ENCODE measurements around the gene STK24. TPM values are rescaled to one million over a fixed set of nuclear protein-coding genes. Genes with fewer than 3 reads are reported as not detected.

The STK24 gene
- total RNA-seq, 1 donor from 2014 or later = 190 TPM

DNA sequence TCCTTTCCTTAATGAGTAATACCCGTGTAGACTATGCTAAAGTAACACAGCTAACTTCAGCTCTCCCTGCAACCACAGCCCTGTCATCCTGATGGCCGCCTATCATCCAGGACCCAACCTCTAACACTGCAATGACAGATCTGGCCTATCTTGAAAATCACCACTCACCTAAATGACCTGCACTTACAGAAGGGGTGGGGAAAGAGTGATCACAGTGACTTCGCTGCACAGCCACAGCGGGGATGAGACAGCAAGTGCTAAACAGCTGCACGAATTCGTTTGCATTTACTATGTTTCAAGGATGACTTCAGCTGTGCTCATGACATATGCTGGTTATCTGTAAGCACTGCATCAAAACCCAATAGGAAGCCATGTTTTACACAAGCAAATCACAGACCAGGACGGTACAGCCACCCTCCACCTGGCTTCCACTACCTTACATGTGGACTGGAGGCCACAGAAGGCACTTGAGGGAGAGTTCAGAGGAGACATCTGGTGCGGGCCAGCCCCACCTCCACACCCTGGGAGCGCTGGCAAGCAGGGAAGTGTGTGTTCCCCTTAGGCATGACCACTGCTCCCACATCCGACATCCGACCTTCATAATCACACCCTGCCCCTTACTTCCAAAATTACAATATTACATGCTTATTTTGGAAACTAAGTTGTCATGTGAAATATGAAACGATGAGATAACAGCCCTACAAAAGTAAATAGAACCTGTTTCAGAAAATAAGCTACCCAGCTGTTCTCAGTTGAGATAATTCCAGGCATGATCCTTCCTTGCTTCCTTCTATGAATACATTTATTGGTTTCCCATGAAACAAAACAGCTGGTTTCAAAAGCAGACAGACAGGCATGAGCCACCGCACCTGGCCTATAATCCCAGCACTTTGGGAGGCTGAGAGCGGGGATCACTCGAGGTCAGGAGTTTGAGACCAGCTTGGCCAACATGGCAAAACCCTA, 95.7 kb downstream of the STK24 start:
- H3K4me3 ChIP-seq (ENCODE audit: low read depth, low read length) = no peak overlapping the region
- no peak for DNase-seq (ENCODE audit: low read depth)
- no peak for TF ChIP-seq CTCF (IDR thresholded peaks at IDR 0.05; ENCODE audit: insufficient read depth, low read length, poor library complexity, severe bottlenecking)
- H3K36me3 ChIP-seq (ENCODE audit: control insufficient read depth, insufficient read depth, low read length) = no peaks in the 10 kb centered on the region
- no peaks in the 10 kb centered on the region for H3K27me3 ChIP-seq (ENCODE audit: control insufficient read depth, insufficient read depth, low read length)

DNA sequence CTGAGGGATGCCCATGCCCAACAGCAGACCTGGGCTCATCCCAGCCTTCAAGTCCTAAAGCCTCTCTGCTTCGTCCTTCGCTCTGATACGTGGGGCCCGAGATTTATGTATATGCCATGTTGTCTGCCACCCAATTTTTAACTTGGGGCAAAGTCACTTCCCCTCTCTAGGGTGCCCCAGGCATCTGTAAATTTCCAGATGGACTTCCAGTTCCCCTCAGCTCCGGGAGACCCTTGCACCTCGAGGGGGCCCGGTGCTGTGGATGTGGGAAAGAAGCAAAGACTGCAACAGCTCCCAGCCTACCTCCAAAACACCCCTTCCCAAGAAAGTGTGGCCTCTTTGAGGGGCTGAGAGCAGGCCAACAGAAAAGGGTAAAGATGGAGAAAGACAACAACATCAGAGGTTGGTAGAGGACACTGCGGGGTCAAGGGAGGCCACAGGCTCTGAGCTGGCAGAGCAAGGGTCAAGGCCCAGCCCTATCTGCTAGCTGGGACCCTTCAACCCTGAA, 97.4 kb downstream of the STK24 start:
- Histone ChIP-seq H3K27me3 (ENCODE audit: control insufficient read depth, insufficient read depth, low read length) (no peaks in the 10 kb centered on the region), H3K36me3 (ENCODE audit: control insufficient read depth, insufficient read depth, low read length) (no peaks in the 10 kb centered on the region), H3K4me3 (ENCODE audit: low read depth, low read length) (no peak overlapping the region)
- TF ChIP-seq CTCF (IDR thresholded peaks at IDR 0.05; ENCODE audit: insufficient read depth, low read length, poor library complexity, severe bottlenecking) = no peak
- DNase-seq (ENCODE audit: low read depth) = no peak

DNA sequence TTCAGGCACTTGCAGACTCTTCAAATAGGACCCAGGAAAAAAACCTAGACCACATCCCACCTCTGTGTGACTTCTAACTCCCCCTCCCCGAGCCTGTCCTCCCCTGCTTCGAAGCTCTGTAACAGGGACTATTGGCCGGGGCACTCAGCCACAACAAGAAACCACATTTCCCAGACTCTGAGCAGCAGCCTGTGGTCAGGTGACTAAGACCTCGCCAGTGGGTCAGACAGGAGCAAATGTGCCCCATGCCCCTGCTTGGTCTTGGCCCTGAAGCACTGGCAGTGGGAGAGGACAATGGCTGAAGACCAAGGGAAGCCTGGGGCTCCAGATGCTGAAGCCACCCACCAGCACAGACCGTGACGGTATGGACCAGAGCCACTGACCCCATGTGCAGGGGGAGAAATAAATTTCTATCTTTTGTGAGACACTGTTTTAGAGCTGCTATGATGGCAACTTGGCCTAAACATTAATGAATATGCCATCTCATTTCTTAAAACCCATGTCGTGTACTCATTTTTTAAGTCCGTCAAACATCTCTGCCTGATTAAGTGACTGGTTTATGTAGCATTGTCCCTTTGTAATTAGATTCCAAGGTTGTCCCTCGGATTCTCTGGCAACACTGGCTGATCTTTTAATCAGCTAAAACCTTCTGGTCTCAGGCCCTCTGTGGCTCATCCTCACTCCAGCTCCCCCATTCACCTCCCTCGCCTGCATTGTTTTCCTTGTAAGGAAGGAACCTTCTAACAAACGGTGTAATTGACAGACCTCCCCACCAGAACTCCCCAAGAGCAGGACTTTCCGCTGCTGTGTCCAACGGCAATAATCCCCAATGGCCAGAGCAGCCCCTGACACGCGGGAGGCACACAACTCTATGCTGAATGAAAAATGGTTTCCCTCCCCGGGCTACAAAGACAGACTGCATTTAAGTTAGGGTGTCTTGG, 98.4 kb downstream of the STK24 start:
- Histone ChIP-seq H3K36me3 (ENCODE audit: control insufficient read depth, insufficient read depth, low read length) (no peaks in the 10 kb centered on the region), H3K4me3 (ENCODE audit: low read depth, low read length) (no peak overlapping the region), H3K27me3 (ENCODE audit: control insufficient read depth, insufficient read depth, low read length) (no peaks in the 10 kb centered on the region)
- no peak for TF ChIP-seq CTCF (IDR thresholded peaks at IDR 0.05; ENCODE audit: insufficient read depth, low read length, poor library complexity, severe bottlenecking)
- peak; percentile 86 for DNase-seq (ENCODE audit: low read depth)

DNA sequence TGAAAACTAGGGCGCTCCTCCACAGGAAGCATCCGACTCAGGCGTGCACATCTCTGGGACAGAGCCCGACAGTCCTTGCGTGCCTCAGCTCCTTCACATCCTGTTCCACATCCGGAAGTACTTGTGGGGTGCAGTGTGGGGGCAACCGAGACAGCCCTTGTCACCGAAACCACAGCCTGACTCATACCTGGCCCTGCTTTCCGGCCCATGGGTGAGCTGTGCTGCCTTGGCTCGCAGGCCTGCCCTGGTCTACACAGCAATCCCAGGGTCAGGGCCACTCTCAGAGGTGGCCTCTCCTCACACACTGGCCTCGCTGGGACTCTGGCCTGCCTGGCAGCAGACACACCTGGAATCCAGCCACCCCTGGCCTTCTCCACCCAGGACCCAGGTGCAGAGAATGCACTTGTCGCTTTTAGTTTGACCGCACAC, 100.4 kb downstream of the STK24 start:
- Histone ChIP-seq H3K36me3 (ENCODE audit: control insufficient read depth, insufficient read depth, low read length) (peaks cover 3% of the 10 kb centered on the region), H3K27me3 (ENCODE audit: control insufficient read depth, insufficient read depth, low read length) (no peaks in the 10 kb centered on the region), H3K4me3 (ENCODE audit: low read depth, low read length) (no peak overlapping the region)
- no peak for TF ChIP-seq CTCF (IDR thresholded peaks at IDR 0.05; ENCODE audit: insufficient read depth, low read length, poor library complexity, severe bottlenecking)
- peak; percentile 79 for DNase-seq (ENCODE audit: low read depth)

DNA sequence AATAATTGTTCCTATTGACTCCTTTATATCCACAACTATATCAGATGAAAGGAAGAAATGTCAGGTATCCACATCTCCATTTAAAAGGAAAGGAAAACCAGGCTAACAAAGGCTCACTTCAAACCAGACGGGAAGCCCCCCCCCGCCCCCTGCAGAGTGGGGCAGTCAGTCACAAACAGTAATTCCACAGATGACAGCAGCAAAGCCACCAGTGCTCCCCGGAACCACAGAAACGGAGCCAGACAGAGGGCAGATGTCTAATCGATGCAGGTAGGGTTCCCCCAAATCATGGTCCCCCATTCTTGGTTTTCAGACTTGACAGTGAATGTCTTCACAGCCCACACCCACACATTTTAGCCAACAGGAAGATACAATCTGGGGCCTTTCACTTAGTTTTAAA, 100.8 kb downstream of the STK24 start:
- H3K4me3 ChIP-seq (ENCODE audit: low read depth, low read length) = no peak overlapping the region
- no peaks in the 10 kb centered on the region for H3K27me3 ChIP-seq (ENCODE audit: control insufficient read depth, insufficient read depth, low read length)
- no peak for DNase-seq (ENCODE audit: low read depth)
- peaks cover 3% of the 10 kb centered on the region for H3K36me3 ChIP-seq (ENCODE audit: control insufficient read depth, insufficient read depth, low read length)
- no peak for TF ChIP-seq CTCF (IDR thresholded peaks at IDR 0.05; ENCODE audit: insufficient read depth, low read length, poor library complexity, severe bottlenecking)

Data from kidney epithelial cell (primary cell).